ENCODE measurements around the gene POLD2. TPM values are rescaled to one million over a fixed set of nuclear protein-coding genes. Genes with fewer than 3 reads are reported as not detected.

The POLD2 gene
- total RNA-seq, 2 experiments from 2014 or later, result 287 to 296 TPM

- Mint-ChIP-seq H3K4me1 (no peaks in the 10 kb centered on the region), H3K27ac (no peak overlapping the region), H3K36me3 (no peaks in the 10 kb centered on the region), H3K4me3 (no peak overlapping the region), H3K27me3 (no peaks in the 10 kb centered on the region), H3K9me3 (no peaks in the 10 kb centered on the region)
- no peak for DNase-seq
Measured at GRCh38 chr7:44156453-44157010, 33.2 kb upstream of the POLD2 start.

GRCh38 chr7:44155191-44156185 is 32.1 kb upstream of the POLD2 start:
- no peaks in the 10 kb centered on the region for H3K36me3 Mint-ChIP-seq
- DNase-seq, result no peak
- no peaks in the 10 kb centered on the region for H3K4me1 Mint-ChIP-seq
- no peak overlapping the region for H3K27ac Mint-ChIP-seq
- H3K4me3 Mint-ChIP-seq, result no peak overlapping the region
- no peaks in the 10 kb centered on the region for H3K27me3 Mint-ChIP-seq
- H3K9me3 Mint-ChIP-seq, result no peaks in the 10 kb centered on the region

GRCh38 chr7:44154703-44155102 is 31.4 kb upstream of the POLD2 start:
- no peak overlapping the region for H3K27ac Mint-ChIP-seq
- DNase-seq, result no peak
- no peaks in the 10 kb centered on the region for H3K4me1 Mint-ChIP-seq
- no peaks in the 10 kb centered on the region for H3K27me3 Mint-ChIP-seq
- no peak overlapping the region for H3K4me3 Mint-ChIP-seq
- H3K9me3 Mint-ChIP-seq, result no peaks in the 10 kb centered on the region
- no peaks in the 10 kb centered on the region for H3K36me3 Mint-ChIP-seq

GRCh38 chr7:44153948-44154335 is 30.6 kb upstream of the POLD2 start:
- no peaks in the 10 kb centered on the region for H3K27me3 Mint-ChIP-seq
- no peak overlapping the region for H3K4me3 Mint-ChIP-seq
- DNase-seq, result no peak
- no peaks in the 10 kb centered on the region for H3K36me3 Mint-ChIP-seq
- H3K4me1 Mint-ChIP-seq, result no peaks in the 10 kb centered on the region
- H3K9me3 Mint-ChIP-seq, result no peaks in the 10 kb centered on the region
- H3K27ac Mint-ChIP-seq, result no peak overlapping the region

GRCh38 chr7:44152971-44153947 is 29.9 kb upstream of the POLD2 start:
- H3K9me3 Mint-ChIP-seq, result no peaks in the 10 kb centered on the region
- no peaks in the 10 kb centered on the region for H3K36me3 Mint-ChIP-seq
- no peaks in the 10 kb centered on the region for H3K27me3 Mint-ChIP-seq
- no peaks in the 10 kb centered on the region for H3K4me1 Mint-ChIP-seq
- no peak overlapping the region for H3K4me3 Mint-ChIP-seq
- H3K27ac Mint-ChIP-seq, result no peak overlapping the region
- DNase-seq, result no peak

DNA sequence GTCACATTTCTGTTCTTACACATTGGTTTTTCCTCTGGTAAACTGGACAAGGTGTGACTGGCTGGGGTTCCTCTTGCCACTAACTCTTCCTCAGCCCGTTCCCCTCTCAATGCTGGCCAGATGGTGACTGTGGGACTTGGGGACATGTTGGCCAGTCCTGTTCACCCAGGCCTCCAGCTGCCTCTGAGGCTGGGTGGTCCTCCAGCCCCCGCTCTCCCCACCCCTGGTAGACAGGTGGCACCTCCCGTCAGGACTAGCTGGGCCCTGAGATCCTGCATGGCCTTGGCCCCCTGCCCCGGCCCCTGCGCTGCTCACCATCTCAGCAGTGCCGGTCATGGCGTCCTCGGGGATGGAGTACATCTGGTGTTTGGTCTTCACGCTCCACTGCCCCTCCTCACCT is 28.6 kb upstream of the POLD2 start:
- Mint-ChIP-seq H3K27me3 (no peaks in the 10 kb centered on the region), H3K4me1 (no peaks in the 10 kb centered on the region), H3K27ac (no peak overlapping the region), H3K4me3 (no peak overlapping the region), H3K36me3 (no peaks in the 10 kb centered on the region), H3K9me3 (no peaks in the 10 kb centered on the region)
- no peak for DNase-seq

- Mint-ChIP-seq H3K27me3 (no peaks in the 10 kb centered on the region), H3K9me3 (no peaks in the 10 kb centered on the region), H3K4me1 (peaks cover 2% of the 10 kb centered on the region), H3K27ac (no peak overlapping the region), H3K36me3 (no peaks in the 10 kb centered on the region), H3K4me3 (no peak overlapping the region)
- no peak for DNase-seq
Measured at GRCh38 chr7:44150966-44151941, 27.9 kb upstream of the POLD2 start.

- no peak overlapping the region for H3K27ac Mint-ChIP-seq
- H3K4me1 Mint-ChIP-seq, result peaks cover 5% of the 10 kb centered on the region
- no peaks in the 10 kb centered on the region for H3K9me3 Mint-ChIP-seq
- H3K36me3 Mint-ChIP-seq, result no peaks in the 10 kb centered on the region
- H3K4me3 Mint-ChIP-seq, result no peak overlapping the region
- DNase-seq, result no peak
- H3K27me3 Mint-ChIP-seq, result no peaks in the 10 kb centered on the region
Measured at GRCh38 chr7:44150466-44150832, 27.1 kb upstream of the POLD2 start.

DNA sequence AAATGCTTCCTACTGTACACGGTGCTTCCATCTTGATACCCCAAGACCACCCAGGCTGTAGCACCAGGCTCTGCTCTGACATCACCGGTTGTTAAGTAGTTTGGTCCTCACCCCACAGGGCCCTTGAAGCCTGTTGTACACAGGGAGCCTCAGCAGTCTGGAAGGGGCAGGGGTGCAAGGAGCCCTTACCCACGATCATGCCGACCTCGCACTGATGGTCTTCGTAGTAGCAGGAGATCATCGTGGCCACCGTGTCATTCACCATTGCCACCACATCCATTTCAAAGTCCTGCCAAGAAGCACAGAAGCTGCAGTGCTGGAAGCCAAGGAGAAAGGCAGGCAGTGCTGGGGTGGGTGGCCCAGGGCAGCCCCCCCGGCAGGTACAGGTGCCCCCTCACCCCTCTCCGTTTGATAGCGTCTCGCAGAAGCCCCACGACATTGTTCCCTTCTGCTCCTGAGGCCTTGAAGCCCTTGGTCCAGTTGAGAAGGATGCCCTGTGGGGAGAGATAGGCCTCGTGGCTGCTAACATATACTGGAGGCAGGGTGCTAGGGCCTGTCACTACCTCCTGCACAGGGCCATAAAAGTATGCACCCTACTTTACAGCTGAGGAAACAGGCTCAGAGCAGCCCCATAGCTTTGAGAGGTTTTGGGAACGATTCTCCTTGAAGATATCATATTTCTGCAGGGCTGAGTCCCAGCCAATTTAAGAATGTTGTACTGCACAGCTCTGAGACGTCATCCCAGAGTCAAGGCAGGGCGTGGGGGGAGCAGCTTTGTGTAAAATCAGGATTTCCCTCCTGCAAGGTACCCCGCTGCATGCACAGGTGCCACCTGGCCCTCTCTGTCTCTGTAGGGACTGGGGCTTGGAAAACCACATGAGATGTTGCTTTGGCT is 26.5 kb upstream of the POLD2 start:
- Mint-ChIP-seq H3K27me3 (peaks cover 3% of the 10 kb centered on the region), H3K4me3 (no peak overlapping the region), H3K9me3 (no peaks in the 10 kb centered on the region), H3K4me1 (peaks cover 9% of the 10 kb centered on the region), H3K27ac (no peak overlapping the region), H3K36me3 (no peaks in the 10 kb centered on the region)
- no peak for DNase-seq

DNA sequence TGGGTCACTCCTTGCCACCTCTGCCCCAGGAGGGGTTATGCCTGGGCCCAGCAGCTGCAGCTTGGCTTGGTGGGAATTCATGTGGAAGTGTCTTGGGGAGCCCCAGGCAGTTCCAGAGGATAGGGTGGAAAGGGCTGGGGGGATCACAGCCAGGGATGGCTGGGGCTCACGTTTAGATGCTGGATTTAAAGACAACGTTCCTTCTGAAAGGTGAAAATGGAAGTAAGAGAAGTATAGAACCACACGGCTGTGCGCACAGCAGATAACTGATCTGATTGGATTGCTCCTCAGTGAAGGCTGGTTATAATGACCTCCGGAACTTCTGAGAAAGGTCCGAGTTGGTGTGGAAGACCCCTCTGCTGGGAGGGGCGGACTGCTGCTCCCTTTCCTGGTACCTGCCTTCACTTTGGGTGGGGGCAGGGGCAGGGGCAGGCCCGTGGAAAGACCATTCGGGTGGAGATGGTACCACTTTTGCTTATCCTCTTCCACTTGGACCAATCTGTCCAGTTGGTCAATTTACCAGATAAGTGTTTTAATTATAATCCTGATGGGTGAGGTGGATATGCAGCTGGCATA is 25.7 kb upstream of the POLD2 start:
- Mint-ChIP-seq H3K36me3 (no peaks in the 10 kb centered on the region), H3K27me3 (peaks cover 3% of the 10 kb centered on the region), H3K27ac (no peak overlapping the region), H3K9me3 (no peaks in the 10 kb centered on the region), H3K4me1 (peaks cover 9% of the 10 kb centered on the region), H3K4me3 (no peak overlapping the region)
- no peak for DNase-seq

DNA sequence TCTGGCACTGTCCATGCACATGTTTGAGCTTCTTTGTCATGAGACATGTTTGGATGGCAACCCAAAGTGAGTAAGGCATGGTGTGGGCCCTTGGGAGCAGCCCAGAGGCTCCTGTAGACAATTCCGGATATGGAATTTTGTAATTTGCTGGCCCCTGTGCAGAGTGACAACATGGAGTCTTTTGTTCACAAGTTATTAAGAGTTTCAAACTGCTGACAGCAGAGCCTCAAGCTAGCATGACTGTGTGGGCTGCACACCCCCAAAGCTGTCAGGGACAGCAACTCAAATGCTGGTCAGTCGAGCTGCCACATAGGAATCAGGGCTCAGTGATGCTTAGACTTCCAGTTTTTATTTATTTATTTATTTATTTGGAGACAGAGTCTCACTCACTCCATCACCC is 24.8 kb upstream of the POLD2 start:
- H3K4me3 Mint-ChIP-seq, result no peak overlapping the region
- peaks cover 9% of the 10 kb centered on the region for H3K4me1 Mint-ChIP-seq
- no peak for DNase-seq
- H3K27me3 Mint-ChIP-seq, result peaks cover 3% of the 10 kb centered on the region
- no peak overlapping the region for H3K27ac Mint-ChIP-seq
- H3K9me3 Mint-ChIP-seq, result no peaks in the 10 kb centered on the region
- H3K36me3 Mint-ChIP-seq, result no peaks in the 10 kb centered on the region

- Mint-ChIP-seq H3K27ac (no peak overlapping the region), H3K27me3 (peaks cover 3% of the 10 kb centered on the region), H3K4me3 (no peak overlapping the region), H3K9me3 (no peaks in the 10 kb centered on the region), H3K4me1 (peaks cover 9% of the 10 kb centered on the region), H3K36me3 (no peaks in the 10 kb centered on the region)
- no peak for DNase-seq
Measured at GRCh38 chr7:44147026-44147991, 24.0 kb upstream of the POLD2 start.
